ENCODE data around the gene LTBP1. TPM values are rescaled to one million over a fixed set of nuclear protein-coding genes. Genes with fewer than 3 reads are reported as not detected.
"Not testable (repeated sequence)": the region's sequence is repeated elsewhere in the genome, so short reads cannot be mapped to it uniquely, and the experiment has no call there.

LTBP1 gene
- total RNA-seq, 5 donors from 2014 or later (not counting 1 experiment from before 2014, with no cell fraction given): 0.16 to 0.76 (median 0.43) TPM

DNA sequence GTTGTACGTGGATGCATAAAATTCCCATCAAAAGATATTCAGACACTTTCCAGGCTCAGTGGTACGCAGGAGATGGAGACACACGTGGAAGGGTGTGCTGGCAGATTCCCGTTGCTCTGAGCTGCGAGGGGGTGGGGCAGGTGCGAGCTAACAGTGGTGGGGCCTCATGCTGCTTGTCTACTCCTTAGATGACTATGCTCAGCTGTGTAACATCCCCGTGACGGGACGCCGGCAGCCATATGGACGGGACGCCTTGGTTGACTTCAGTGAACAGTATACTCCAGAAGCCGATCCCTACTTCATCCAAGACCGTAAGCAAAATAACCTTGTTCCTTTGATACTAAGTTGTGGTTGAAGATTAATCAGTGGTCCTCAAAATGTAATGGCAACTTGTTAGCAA, 442.2 kb downstream of the LTBP1 start:
- no peak overlapping the region for H3K27ac ChIP-seq (ENCODE audit: low read length)
- peaks cover 0 to 3% of the 10 kb centered on the region in 2 experiments for H3K27me3 ChIP-seq (replicated peaks in 1 of 2; ENCODE audit: control insufficient read depth in 2 of 2, extremely low read depth in 1 of 2, insufficient read depth in 2 of 2, low read length in 1 of 2)
- DNase-seq: no peak
- no peaks in the 10 kb centered on the region for H3K36me3 ChIP-seq (ENCODE audit: control insufficient read depth in 2 of 2, extremely low read depth in 1 of 2, insufficient read depth in 1 of 2, low read length in 1 of 2)
- no peaks in the 10 kb centered on the region for H3K9me3 ChIP-seq
- H3K36me3 Mint-ChIP-seq: no peaks in the 10 kb centered on the region
- CTCF ChIA-PET: interaction anchor here in 1 of 2 donors (1.1 kb wide), 1 partner anchor 12 kb away, joined by 4 read pairs; no protein-coding TSS in a partner anchor
- peaks cover 4 to 5% of the 10 kb centered on the region in 2 donors for H3K27me3 Mint-ChIP-seq
- POLR2A ChIA-PET: no interaction called here
- H3K9me3 Mint-ChIP-seq: no peaks in the 10 kb centered on the region
- ATAC-seq (replicated peaks in 1 of 4): no peak
- H3K4me3 ChIP-seq (ENCODE audit: control insufficient read depth in 1 of 2, extremely low read depth in 1 of 2, low read length in 1 of 2): no peak overlapping the region
- no peaks in the 10 kb centered on the region for H3K4me1 Mint-ChIP-seq
- no peak overlapping the region for H3K4me3 Mint-ChIP-seq
- WGBS (ENCODE audit: insufficient coverage): 92% methylated on average over 6 of the region's 14 CpGs
- no peaks in the 10 kb centered on the region for H3K4me1 ChIP-seq (ENCODE audit: control insufficient read depth in 1 of 2, extremely low read depth in 1 of 2, insufficient read depth in 2 of 2, low read length in 2 of 2)
- no peak overlapping the region for H3K27ac Mint-ChIP-seq

DNA sequence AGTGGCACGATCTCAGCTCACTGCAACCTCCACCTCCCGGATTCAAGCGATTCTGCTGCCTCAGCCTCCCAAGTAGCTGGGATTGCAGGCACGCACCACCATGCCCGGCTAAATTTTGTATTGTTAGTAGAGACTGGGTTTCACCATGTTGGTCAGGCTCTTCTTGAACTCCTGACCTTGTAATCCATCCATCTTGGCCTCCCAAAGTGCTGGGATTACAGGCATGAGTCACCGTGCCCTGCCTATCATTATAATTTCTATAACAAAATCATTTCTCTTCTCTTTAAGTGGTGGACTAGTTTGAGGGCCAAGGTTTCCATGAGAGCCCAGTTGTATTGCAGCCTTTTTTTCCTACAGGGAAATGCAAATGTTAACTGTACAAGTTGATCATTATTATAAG, 442.9 kb downstream of the LTBP1 start:
- WGBS (ENCODE audit: insufficient coverage): no CpG with 5 or more reads among the region's 6 CpGs
- H3K9me3 Mint-ChIP-seq; H3K4me3 Mint-ChIP-seq; H3K4me3 ChIP-seq (ENCODE audit: control insufficient read depth in 1 of 2, extremely low read depth in 1 of 2, low read length in 1 of 2); H3K4me1 Mint-ChIP-seq; H3K36me3 ChIP-seq (ENCODE audit: control insufficient read depth in 2 of 2, extremely low read depth in 1 of 2, insufficient read depth in 1 of 2, low read length in 1 of 2); H3K27me3 ChIP-seq (replicated peaks in 1 of 2; ENCODE audit: control insufficient read depth in 2 of 2, extremely low read depth in 1 of 2, insufficient read depth in 2 of 2, low read length in 1 of 2); H3K27me3 Mint-ChIP-seq; H3K27ac Mint-ChIP-seq; H3K9me3 ChIP-seq; H3K27ac ChIP-seq (ENCODE audit: low read length); H3K36me3 Mint-ChIP-seq; DNase-seq; POLR2A ChIA-PET; ATAC-seq (replicated peaks in 1 of 4); H3K4me1 ChIP-seq (ENCODE audit: control insufficient read depth in 1 of 2, extremely low read depth in 1 of 2, insufficient read depth in 2 of 2, low read length in 2 of 2): not testable (repeated sequence)
- CTCF ChIA-PET: interaction anchor here (0.7 to 1.1 kb wide), 2 partner anchors 17 to 202 kb away, joined by 3 read pairs; no protein-coding TSS in a partner anchor

DNA sequence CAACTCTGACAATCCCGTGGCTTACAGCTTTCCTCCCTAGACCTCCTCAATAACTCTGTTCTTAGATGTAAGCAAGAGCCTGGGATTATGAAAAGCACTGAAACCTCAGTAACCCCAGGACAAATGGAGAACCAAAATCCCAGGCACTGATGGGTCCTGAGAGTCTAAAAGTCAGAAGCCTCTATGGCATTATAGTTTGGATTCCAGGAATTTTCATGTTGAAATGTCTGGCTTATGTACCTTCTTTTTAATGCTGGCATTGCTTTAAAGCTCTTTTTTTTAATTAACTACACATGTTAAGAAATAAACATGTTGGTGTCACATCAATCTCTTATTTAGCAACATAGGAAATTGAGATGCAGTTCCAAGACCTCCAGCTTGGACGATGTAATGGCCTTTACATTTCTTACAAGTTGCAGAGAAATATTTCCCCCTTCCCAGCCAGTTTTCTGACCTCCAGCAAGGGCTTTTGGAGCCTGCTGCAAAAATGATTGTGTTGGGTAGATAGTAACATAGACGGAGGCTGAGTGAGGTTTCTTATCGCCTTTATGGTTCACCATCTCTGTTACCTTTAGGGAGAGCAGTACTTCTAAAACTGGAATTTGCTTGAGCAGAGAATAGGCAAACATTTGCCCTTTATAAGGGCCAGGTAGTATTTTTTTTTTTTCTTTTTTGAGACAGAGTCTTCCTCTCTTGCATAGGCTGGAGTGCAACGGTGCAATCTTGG, 444.9 kb downstream of the LTBP1 start:
- H3K27me3 ChIP-seq (replicated peaks in 1 of 2; ENCODE audit: control insufficient read depth in 2 of 2, extremely low read depth in 1 of 2, insufficient read depth in 2 of 2, low read length in 1 of 2): no peaks in the 10 kb centered on the region
- Mint-ChIP-seq H3K27ac (no peak overlapping the region), H3K36me3 (no peaks in the 10 kb centered on the region), H3K27me3 (peaks cover 0 to 4% of the 10 kb centered on the region in 2 donors), H3K9me3 (no peaks in the 10 kb centered on the region), H3K4me1 (no peaks in the 10 kb centered on the region), H3K4me3 (no peak overlapping the region)
- no peak for DNase-seq
- ChIA-PET POLR2A (no interaction called here), CTCF (interaction anchor here in 1 of 2 donors (1.0 kb wide), 1 partner anchor 13 kb away, joined by 3 read pairs; no protein-coding TSS in a partner anchor)
- no peak for ATAC-seq (replicated peaks in 1 of 4)
- no peak overlapping the region for H3K27ac ChIP-seq (ENCODE audit: low read length)
- no peaks in the 10 kb centered on the region for H3K9me3 ChIP-seq
- H3K4me1 ChIP-seq (ENCODE audit: control insufficient read depth in 1 of 2, extremely low read depth in 1 of 2, insufficient read depth in 2 of 2, low read length in 2 of 2): no peaks in the 10 kb centered on the region
- H3K36me3 ChIP-seq (ENCODE audit: control insufficient read depth in 2 of 2, extremely low read depth in 1 of 2, insufficient read depth in 1 of 2, low read length in 1 of 2): no peaks in the 10 kb centered on the region
- WGBS (ENCODE audit: insufficient coverage): 100% methylated on average over 4 of the region's 5 CpGs
- no peak overlapping the region for H3K4me3 ChIP-seq (ENCODE audit: control insufficient read depth in 1 of 2, extremely low read depth in 1 of 2, low read length in 1 of 2)

DNA sequence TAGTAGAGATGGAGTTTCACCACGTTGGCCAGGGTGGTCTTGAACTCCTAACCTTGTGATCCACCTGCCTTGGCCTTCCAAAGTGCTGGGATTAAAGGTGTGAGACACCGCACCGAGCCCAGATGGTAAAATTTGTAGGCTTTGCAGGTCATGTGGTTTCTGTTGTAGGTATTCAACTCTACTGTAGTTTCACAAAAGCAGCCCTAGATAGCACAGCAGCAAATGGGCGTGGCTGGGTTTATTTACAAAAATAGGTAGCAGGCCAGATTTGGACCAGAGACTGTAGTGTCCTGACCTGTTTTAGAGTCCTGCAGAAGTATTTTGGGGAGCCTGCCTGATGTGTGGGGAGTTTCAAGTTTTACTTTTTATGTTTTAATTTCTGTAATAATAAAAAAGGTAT, 445.6 kb downstream of the LTBP1 start:
- no peak for ATAC-seq (replicated peaks in 1 of 4)
- CTCF ChIA-PET: no interaction called here

DNA sequence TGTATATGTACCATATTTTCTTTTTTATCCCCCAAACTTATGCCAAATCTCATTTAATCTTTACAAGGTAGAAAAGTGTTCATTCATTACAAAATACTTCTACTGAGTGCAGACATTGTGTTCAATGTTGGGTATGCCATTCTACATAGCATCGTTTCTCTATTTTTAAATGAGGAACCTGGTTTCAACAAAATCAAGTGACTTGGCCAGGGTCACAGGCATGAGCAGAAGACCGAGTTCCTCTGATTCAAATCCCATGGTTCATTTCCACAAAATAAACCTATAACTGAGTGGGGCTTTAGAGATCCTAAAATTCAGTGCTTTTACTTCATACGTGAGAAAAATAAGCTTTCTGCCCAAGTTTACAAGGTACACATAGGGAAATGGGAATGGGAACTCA, 448.3 kb downstream of the LTBP1 start:
- POLR2A ChIA-PET: no interaction called here
- ATAC-seq (replicated peaks in 1 of 4) (no peak), DNase-seq (no peak)
- CTCF ChIA-PET: interaction anchor here (0.7 to 1.0 kb wide), 2 partner anchors 15 to 186 kb away, joined by 3 to 4 read pairs; no protein-coding TSS in a partner anchor
- Mint-ChIP-seq H3K36me3 (no peaks in the 10 kb centered on the region), H3K27me3 (peaks cover 0 to 5% of the 10 kb centered on the region in 2 donors), H3K4me3 (no peak overlapping the region), H3K9me3 (no peaks in the 10 kb centered on the region), H3K27ac (no peak overlapping the region), H3K4me1 (no peaks in the 10 kb centered on the region)
- H3K27ac ChIP-seq (ENCODE audit: low read length): no peak overlapping the region
- H3K4me1 ChIP-seq (ENCODE audit: control insufficient read depth in 1 of 2, extremely low read depth in 1 of 2, insufficient read depth in 2 of 2, low read length in 2 of 2): no peaks in the 10 kb centered on the region
- no peak overlapping the region for H3K4me3 ChIP-seq (ENCODE audit: control insufficient read depth in 1 of 2, extremely low read depth in 1 of 2, low read length in 1 of 2)
- H3K27me3 ChIP-seq (replicated peaks in 1 of 2; ENCODE audit: control insufficient read depth in 2 of 2, extremely low read depth in 1 of 2, insufficient read depth in 2 of 2, low read length in 1 of 2): no peaks in the 10 kb centered on the region
- no peaks in the 10 kb centered on the region for H3K36me3 ChIP-seq (ENCODE audit: control insufficient read depth in 2 of 2, extremely low read depth in 1 of 2, insufficient read depth in 1 of 2, low read length in 1 of 2)
- no CpG with 5 or more reads among the region's 3 CpGs for WGBS (ENCODE audit: insufficient coverage)
- H3K9me3 ChIP-seq: no peaks in the 10 kb centered on the region

More for the DNA sequence above, 445.6 kb downstream of the LTBP1 start:
- H3K4me3 ChIP-seq (ENCODE audit: control insufficient read depth in 1 of 2, extremely low read depth in 1 of 2, low read length in 1 of 2): no peak overlapping the region
- H3K27ac ChIP-seq (ENCODE audit: low read length): no peak overlapping the region
- H3K4me1 ChIP-seq (ENCODE audit: control insufficient read depth in 1 of 2, extremely low read depth in 1 of 2, insufficient read depth in 2 of 2, low read length in 2 of 2): no peaks in the 10 kb centered on the region
- no peaks in the 10 kb centered on the region for H3K27me3 ChIP-seq (replicated peaks in 1 of 2; ENCODE audit: control insufficient read depth in 2 of 2, extremely low read depth in 1 of 2, insufficient read depth in 2 of 2, low read length in 1 of 2)
- H3K27ac Mint-ChIP-seq: no peak overlapping the region
- H3K4me1 Mint-ChIP-seq: no peaks in the 10 kb centered on the region
- no peak for DNase-seq
- no peaks in the 10 kb centered on the region for H3K9me3 Mint-ChIP-seq
- no peaks in the 10 kb centered on the region for H3K36me3 Mint-ChIP-seq
- H3K27me3 Mint-ChIP-seq: peaks cover 0 to 4% of the 10 kb centered on the region in 2 donors
- H3K36me3 ChIP-seq (ENCODE audit: control insufficient read depth in 2 of 2, extremely low read depth in 1 of 2, insufficient read depth in 1 of 2, low read length in 1 of 2): no peaks in the 10 kb centered on the region
- WGBS (ENCODE audit: insufficient coverage): 41% methylated on average over 2 of the region's 4 CpGs
- POLR2A ChIA-PET: no interaction called here
- no peaks in the 10 kb centered on the region for H3K9me3 ChIP-seq
- no peak overlapping the region for H3K4me3 Mint-ChIP-seq

DNA sequence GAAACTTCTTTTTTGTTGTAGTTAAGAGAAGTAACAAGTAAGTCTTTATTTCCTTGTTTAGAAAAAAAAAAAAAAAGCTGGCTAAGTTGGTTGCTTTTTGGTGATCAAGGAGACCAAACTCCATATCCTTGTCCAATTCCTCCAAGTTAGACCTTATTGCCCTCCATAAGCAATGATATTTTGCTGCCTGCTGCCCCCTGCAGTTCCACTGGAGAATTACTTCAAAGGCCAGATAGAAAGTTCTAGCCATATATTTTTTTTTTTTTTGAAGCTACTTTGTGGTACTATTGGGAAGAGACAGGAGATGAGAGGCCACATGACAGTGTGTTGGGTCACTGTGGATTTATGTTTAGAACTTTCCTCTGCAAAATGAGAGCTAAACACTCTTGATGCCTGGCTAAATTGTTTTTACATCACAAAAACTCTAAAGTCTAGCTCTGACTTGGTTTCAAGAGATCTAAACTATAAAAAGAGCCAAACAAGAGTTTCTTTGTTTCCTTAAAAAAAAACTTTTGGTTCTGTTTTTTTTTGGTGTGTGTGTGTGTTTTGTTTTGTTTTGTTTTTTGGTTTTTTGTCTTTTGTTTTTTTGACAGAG, 449.0 kb downstream of the LTBP1 start:
- DNase-seq (peak in 25 of 35 experiments; percentile 0 to 50 (median 19)), ATAC-seq (replicated peaks in 1 of 4) (no peak)
- H3K4me3 Mint-ChIP-seq: no peak overlapping the region
- no peaks in the 10 kb centered on the region for H3K4me1 Mint-ChIP-seq
- no peaks in the 10 kb centered on the region for H3K36me3 ChIP-seq (ENCODE audit: control insufficient read depth in 2 of 2, extremely low read depth in 1 of 2, insufficient read depth in 1 of 2, low read length in 1 of 2)
- H3K36me3 Mint-ChIP-seq: no peaks in the 10 kb centered on the region
- H3K27ac ChIP-seq (ENCODE audit: low read length): no peak overlapping the region
- CTCF ChIA-PET: interaction anchor here (0.6 to 1.0 kb wide), 13 partner anchors 16 to 1760 kb away, joined by 3 to 5 read pairs (median 3); no protein-coding TSS in a partner anchor
- H3K9me3 Mint-ChIP-seq: no peaks in the 10 kb centered on the region
- no peaks in the 10 kb centered on the region for H3K9me3 ChIP-seq
- POLR2A ChIA-PET: interaction anchor here in 1 of 2 donors (0.6 kb wide), 1 partner anchor 1700 kb away, joined by 4 read pairs; no protein-coding TSS in a partner anchor
- no peak overlapping the region for H3K27ac Mint-ChIP-seq
- H3K4me3 ChIP-seq (ENCODE audit: control insufficient read depth in 1 of 2, extremely low read depth in 1 of 2, low read length in 1 of 2): no peak overlapping the region
- H3K27me3 Mint-ChIP-seq: peaks cover 0 to 5% of the 10 kb centered on the region in 2 donors
- H3K27me3 ChIP-seq (replicated peaks in 1 of 2; ENCODE audit: control insufficient read depth in 2 of 2, extremely low read depth in 1 of 2, insufficient read depth in 2 of 2, low read length in 1 of 2): no peaks in the 10 kb centered on the region
- no peaks in the 10 kb centered on the region for H3K4me1 ChIP-seq (ENCODE audit: control insufficient read depth in 1 of 2, extremely low read depth in 1 of 2, insufficient read depth in 2 of 2, low read length in 2 of 2)

Measured in T-cell (primary cell).